ENCODE data around the gene TLN1. TPM values are rescaled to one million over a fixed set of nuclear protein-coding genes. Genes with fewer than 3 reads are reported as not detected.

The TLN1 gene
- total and polyA plus RNA-seq, 4 donors = 71.5 to 501 (median 262) TPM

DNA sequence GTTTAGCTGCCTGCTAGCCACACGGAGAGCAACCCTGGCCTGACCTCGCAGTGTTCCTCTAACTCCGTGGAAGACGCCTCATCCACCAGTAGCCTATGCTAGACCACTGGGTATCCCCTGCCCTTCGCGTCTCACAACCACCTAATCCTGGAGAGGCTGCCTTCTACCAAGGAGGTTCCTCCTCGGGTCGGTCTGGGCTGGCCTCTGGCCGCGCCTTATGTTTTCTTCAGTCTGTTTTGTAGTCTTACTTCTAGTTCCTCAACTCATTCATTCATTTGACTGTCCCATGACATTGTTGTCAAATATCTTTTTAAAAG lies 40.7 kb downstream of the TLN1 start:
- peak overlapping the region; percentile 52 to 91 for H3K27ac ChIP-seq (ENCODE audit: low read depth in 1 of 2, low read length in 1 of 2)
- 18 to 19% methylated on average over 10 of the region's 10 CpGs for WGBS, 2 donors
- DNase-seq (no peak), ATAC-seq (ENCODE audit: insufficient read depth, low FRiP score) (no peak)
- peaks cover 6 to 25% (median 11%) of the 10 kb centered on the region in 5 donors for H3K4me1 ChIP-seq (ENCODE audit: control insufficient read depth in 5 of 5, insufficient read depth in 5 of 5, low read length in 5 of 5)
- H3K27me3 ChIP-seq (ENCODE audit: control insufficient read depth in 3 of 3, insufficient read depth in 3 of 3, low read length in 2 of 3) = no peaks in the 10 kb centered on the region
- peaks cover 0 to 3% (median 0%) of the 10 kb centered on the region in 4 donors for H3K36me3 ChIP-seq (ENCODE audit: control insufficient read depth in 4 of 4, insufficient read depth in 4 of 4, low read length in 4 of 4)
- no peaks in the 10 kb centered on the region for H3K9me3 ChIP-seq (ENCODE audit: control insufficient read depth in 4 of 4, insufficient read depth in 3 of 4, low read length in 3 of 4)
- TF ChIP-seq, protein P1, sequence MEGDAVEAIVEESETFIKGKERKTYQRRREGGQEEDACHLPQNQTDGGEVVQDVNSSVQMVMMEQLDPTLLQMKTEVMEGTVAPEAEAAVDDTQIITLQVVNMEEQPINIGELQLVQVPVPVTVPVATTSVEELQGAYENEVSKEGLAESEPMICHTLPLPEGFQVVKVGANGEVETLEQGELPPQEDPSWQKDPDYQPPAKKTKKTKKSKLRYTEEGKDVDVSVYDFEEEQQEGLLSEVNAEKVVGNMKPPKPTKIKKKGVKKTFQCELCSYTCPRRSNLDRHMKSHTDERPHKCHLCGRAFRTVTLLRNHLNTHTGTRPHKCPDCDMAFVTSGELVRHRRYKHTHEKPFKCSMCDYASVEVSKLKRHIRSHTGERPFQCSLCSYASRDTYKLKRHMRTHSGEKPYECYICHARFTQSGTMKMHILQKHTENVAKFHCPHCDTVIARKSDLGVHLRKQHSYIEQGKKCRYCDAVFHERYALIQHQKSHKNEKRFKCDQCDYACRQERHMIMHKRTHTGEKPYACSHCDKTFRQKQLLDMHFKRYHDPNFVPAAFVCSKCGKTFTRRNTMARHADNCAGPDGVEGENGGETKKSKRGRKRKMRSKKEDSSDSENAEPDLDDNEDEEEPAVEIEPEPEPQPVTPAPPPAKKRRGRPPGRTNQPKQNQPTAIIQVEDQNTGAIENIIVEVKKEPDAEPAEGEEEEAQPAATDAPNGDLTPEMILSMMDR (IDR thresholded peaks at IDR 0.05; ENCODE audit: control extremely low read depth, extremely low read depth) = no peak
- peak overlapping the region in 1 of 2 donors; percentile 72 for H3K9ac ChIP-seq (ENCODE audit: insufficient read depth in 1 of 2, low read length in 2 of 2)
- H3K4me3 ChIP-seq = peak overlapping the region; percentile 32

DNA sequence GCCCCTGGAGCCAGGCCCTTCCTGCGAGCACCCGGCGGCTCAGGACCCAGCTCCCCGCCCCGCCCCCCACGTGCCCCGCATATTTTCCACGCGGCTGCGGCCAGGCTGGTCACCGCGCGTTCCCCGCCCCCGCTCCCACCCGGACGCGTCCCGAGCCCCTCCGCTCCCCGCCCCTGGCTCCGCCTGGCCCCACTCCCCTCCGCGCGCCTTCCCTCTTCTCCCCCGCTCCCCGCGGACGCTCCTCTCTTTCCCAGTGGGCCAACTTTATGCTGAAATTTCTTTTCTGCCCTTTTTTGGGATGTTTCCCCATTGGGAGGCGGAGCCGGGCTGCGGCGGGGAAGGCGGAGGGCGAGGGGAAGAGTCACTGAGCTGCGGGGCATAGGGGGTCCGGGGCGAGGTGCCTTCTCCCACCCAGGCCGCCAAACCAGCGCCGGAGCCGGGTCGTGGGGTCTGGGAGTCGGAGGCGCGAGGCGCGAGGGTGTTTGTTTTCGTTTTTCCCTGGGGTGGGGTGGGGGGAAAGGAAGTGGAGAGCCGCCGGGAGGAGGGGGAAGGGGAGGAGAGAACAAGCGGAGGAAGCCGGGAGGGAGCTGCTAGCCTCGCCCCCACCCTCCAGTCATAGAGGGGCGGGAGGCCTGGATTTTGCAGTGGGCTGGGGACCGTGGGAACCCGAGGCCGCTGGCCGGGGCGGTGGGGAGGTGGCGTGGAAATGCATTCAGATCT lies 41.2 kb downstream of the TLN1 start:
- peak; percentile 86 to 89 (median 86) for DNase-seq
- peaks cover 6 to 25% (median 11%) of the 10 kb centered on the region in 5 donors for H3K4me1 ChIP-seq (ENCODE audit: control insufficient read depth in 5 of 5, insufficient read depth in 5 of 5, low read length in 5 of 5)
- H3K4me3 ChIP-seq = peak overlapping the region; percentile 66
- H3K9ac ChIP-seq (ENCODE audit: insufficient read depth in 1 of 2, low read length in 2 of 2) = peak overlapping the region; percentile 46 to 72
- H3K36me3 ChIP-seq (ENCODE audit: control insufficient read depth in 4 of 4, insufficient read depth in 4 of 4, low read length in 4 of 4) = peaks cover 0 to 3% (median under 1%) of the 10 kb centered on the region in 4 donors
- 1% methylated on average over 42 to 61 of the region's 61 CpGs for WGBS, 2 donors
- no peaks in the 10 kb centered on the region for H3K9me3 ChIP-seq (ENCODE audit: control insufficient read depth in 4 of 4, insufficient read depth in 3 of 4, low read length in 3 of 4)
- TF ChIP-seq, protein P1 (IDR thresholded peaks at IDR 0.05; ENCODE audit: control extremely low read depth, extremely low read depth) = no peak
- peak overlapping the region; percentile 81 to 91 for H3K27ac ChIP-seq (ENCODE audit: low read depth in 1 of 2, low read length in 1 of 2)
- ATAC-seq (ENCODE audit: insufficient read depth, low FRiP score) = peak; percentile 56
- no peaks in the 10 kb centered on the region for H3K27me3 ChIP-seq (ENCODE audit: control insufficient read depth in 3 of 3, insufficient read depth in 3 of 3, low read length in 2 of 3)

DNA sequence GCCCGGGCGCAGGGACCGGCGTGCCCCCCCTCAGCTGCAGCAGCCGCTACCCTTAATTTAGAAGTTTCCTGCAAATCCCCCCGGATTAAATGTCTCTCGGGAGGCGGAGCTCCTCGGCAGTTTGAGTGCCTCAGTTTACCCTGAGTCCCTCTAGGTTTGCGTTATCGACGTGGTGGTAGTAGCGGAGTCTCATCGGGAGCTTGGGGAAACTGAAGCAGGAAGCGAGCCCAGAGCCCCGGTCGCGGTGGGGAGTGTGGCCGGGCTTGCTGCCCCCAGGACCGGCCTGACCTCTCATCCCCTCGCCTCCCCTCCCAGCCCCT lies 41.7 kb downstream of the TLN1 start:
- peak overlapping the region; percentile 46 to 71 for H3K9ac ChIP-seq (ENCODE audit: insufficient read depth in 1 of 2, low read length in 2 of 2)
- H3K27ac ChIP-seq (ENCODE audit: low read depth in 1 of 2, low read length in 1 of 2) = peak overlapping the region; percentile 81 to 91

More for the DNA sequence above, 41.7 kb downstream of the TLN1 start:
- TF ChIP-seq, protein P1 (IDR thresholded peaks at IDR 0.05; ENCODE audit: control extremely low read depth, extremely low read depth) = no peak
- H3K4me1 ChIP-seq (ENCODE audit: control insufficient read depth in 5 of 5, insufficient read depth in 5 of 5, low read length in 5 of 5) = peaks cover 6 to 25% (median 11%) of the 10 kb centered on the region in 5 donors
- H3K4me3 ChIP-seq = peak overlapping the region; percentile 66
- peaks cover 0 to 5% (median 3%) of the 10 kb centered on the region in 4 donors for H3K36me3 ChIP-seq (ENCODE audit: control insufficient read depth in 4 of 4, insufficient read depth in 4 of 4, low read length in 4 of 4)
- no peaks in the 10 kb centered on the region for H3K9me3 ChIP-seq (ENCODE audit: control insufficient read depth in 4 of 4, insufficient read depth in 3 of 4, low read length in 3 of 4)
- 2% methylated on average over 20 to 21 of the region's 21 CpGs for WGBS, 2 donors
- H3K27me3 ChIP-seq (ENCODE audit: control insufficient read depth in 3 of 3, insufficient read depth in 3 of 3, low read length in 2 of 3) = no peaks in the 10 kb centered on the region
- ATAC-seq (ENCODE audit: insufficient read depth, low FRiP score) (no peak), DNase-seq (no peak)
